GM18526 (cell line): Measurements from ENCODE around the gene CTDP1.

Experiments
- POLR2A ChIP-seq: IDR thresholded peaks from 3 replicates; pipeline ENCODE4 v1.6.1; 2011; ENCODE audit not compliant: insufficient read length; ENCODE audit errors: extremely low read depth

CTDP1 gene

GRCh38 chr18:79801641-79802040 lies 122.0 kb downstream of the CTDP1 start:
- TF ChIP-seq POLR2A, result no peak

GRCh38 chr18:79802298-79802697 lies 122.7 kb downstream of the CTDP1 start:
- no peak for TF ChIP-seq POLR2A

- TF ChIP-seq POLR2A, result no peak
Observed at GRCh38 chr18:79803611-79804051, 124.0 kb downstream of the CTDP1 start.
